Lower leg skin (tissue), 4 donors: ENCODE data around the gene CLIP2. TPM values are rescaled to one million over a fixed set of nuclear protein-coding genes. Genes with fewer than 3 reads are reported as not detected.
"Not testable (repeated sequence)": the region's sequence is repeated elsewhere in the genome, so short reads cannot be mapped to it uniquely, and the experiment has no call there.

Experiments used
- DNase-seq, 2 donors: peaks; one replicate each; pipeline ENCODE4 v3.0.0-alpha.2; 2019; ENCODE audit warnings: low spot score in 2 of 2
- H3K4me3 ChIP-seq: fragments of 200-600 bp; sonication (generic); 2 replicates; pipeline ENCODE4 v1.5.1; 2017; ENCODE audit warnings: mild to moderate bottlenecking, low read depth; ENCODE audit not compliant: poor library complexity, severe bottlenecking
- POLR2A ChIP-seq, 2 donors: fragments of 450-650 bp; IDR thresholded peaks; one replicate each; pipeline ENCODE4 v1.6.1; 2016 to 2017; ENCODE audit warnings: antibody characterized with exemption in 2 of 2, mild to moderate bottlenecking in 1 of 2, moderate library complexity in 1 of 2
- WGBS, 2 donors: methylation state at CpG; one replicate each; pipeline ENCODE4 v1.1.5; 2018; 5-methylcytosine and 5-hydroxymethylcytosine counted together
- intact Hi-C: fragments of 100-400 bp; cut with DNase I; formaldehyde crosslinking; loops from one replicate; pipeline ENCODE4 v1.15.0; 2023; ENCODE audit warnings: low total_unique reads
- total RNA-seq, 4 donors: library from RNA; depleted of rRNA; stranded (reverse); fragments of >200 nt; gene quantifications; one replicate each; pipeline ENCODE4 v1.1.0, GENCODE V29; 2016
- TF ChIP-seq, protein P1 (sequence below), 3 donors: fragments of 450-650 bp; IDR thresholded peaks; one replicate each; pipeline ENCODE4 v1.5.1; 2016; ENCODE audit warnings: antibody characterized with exemption in 3 of 3, mild to moderate bottlenecking in 3 of 3, moderate library complexity in 2 of 3

CLIP2 gene
- total RNA-seq, 4 donors from 2014 or later = 29.1 to 60.2 (median 52.5) TPM

DNA sequence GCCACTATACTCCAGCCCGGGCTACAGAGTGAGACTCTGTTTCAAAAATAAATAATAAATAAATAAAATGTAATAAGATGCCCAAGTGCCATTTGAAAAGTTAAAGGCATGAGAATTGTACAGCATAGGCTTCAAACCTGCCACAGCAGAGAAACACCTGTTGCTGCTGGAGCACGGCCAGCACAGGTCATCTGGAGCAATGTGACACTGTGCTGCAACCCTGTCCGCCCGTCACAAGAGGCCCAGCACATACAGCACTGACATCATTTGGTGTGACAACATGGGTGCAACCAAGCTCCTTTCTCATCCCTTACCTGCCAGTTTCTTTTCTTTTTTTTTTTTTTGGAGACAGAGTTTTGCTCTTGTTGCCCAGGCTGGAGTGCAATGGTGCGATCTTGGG, 36.3 kb upstream of the CLIP2 start:
- no peak overlapping the region for H3K4me3 ChIP-seq
- intact Hi-C loops = no loop called here
- TF ChIP-seq, protein P1, sequence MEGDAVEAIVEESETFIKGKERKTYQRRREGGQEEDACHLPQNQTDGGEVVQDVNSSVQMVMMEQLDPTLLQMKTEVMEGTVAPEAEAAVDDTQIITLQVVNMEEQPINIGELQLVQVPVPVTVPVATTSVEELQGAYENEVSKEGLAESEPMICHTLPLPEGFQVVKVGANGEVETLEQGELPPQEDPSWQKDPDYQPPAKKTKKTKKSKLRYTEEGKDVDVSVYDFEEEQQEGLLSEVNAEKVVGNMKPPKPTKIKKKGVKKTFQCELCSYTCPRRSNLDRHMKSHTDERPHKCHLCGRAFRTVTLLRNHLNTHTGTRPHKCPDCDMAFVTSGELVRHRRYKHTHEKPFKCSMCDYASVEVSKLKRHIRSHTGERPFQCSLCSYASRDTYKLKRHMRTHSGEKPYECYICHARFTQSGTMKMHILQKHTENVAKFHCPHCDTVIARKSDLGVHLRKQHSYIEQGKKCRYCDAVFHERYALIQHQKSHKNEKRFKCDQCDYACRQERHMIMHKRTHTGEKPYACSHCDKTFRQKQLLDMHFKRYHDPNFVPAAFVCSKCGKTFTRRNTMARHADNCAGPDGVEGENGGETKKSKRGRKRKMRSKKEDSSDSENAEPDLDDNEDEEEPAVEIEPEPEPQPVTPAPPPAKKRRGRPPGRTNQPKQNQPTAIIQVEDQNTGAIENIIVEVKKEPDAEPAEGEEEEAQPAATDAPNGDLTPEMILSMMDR (IDR thresholded peaks at IDR 0.05) = no peak
- no peak for TF ChIP-seq POLR2A (IDR thresholded peaks at IDR 0.05)
- WGBS, 2 donors = 67 to 69% methylated on average over 5 of the region's 5 CpGs
- DNase-seq = no peak

GRCh38 chr7:74253331-74253730, 35.9 kb upstream of the CLIP2 start:
- intact Hi-C loops = no loop called here
- 30 to 41% methylated on average over 7 of the region's 7 CpGs for WGBS, 2 donors
- TF ChIP-seq, protein P1 (IDR thresholded peaks at IDR 0.05) = no peak
- TF ChIP-seq POLR2A (IDR thresholded peaks at IDR 0.05) = no peak
- no peak overlapping the region for H3K4me3 ChIP-seq
- no peak for DNase-seq

GRCh38 chr7:74253835-74254128, 35.4 kb upstream of the CLIP2 start:
- WGBS, 2 donors = 0% methylated on average over 10 of the region's 10 CpGs
- intact Hi-C loops = no loop called here
- TF ChIP-seq, protein P1 (IDR thresholded peaks at IDR 0.05) = no peak
- H3K4me3 ChIP-seq = peak overlapping the region; percentile 78
- no peak for DNase-seq

GRCh38 chr7:74254129-74254857, 34.9 kb upstream of the CLIP2 start, which contains the start of gene RFC2:
Gene RFC2, minus strand, starts transcription at chr7:74254399. Its CDS starts 16 bp downstream, at chr7:74254383.
- TF ChIP-seq POLR2A (IDR thresholded peaks at IDR 0.05) = no peak
- TF ChIP-seq, protein P1 (IDR thresholded peaks at IDR 0.05) = peak in 1 of 3 donors; percentile 52
- H3K4me3 ChIP-seq = peak within 1 kb of the TSS; percentile 78
- intact Hi-C loops = no loop called here
- DNase-seq = peak; percentile 94 to 99
- 0 to 1% methylated on average over 44 to 46 of the region's 75 CpGs for WGBS, 2 donors

- peak overlapping the region; percentile 78 for H3K4me3 ChIP-seq
- WGBS, 2 donors = 10 to 17% methylated on average over 20 of the region's 20 CpGs
- intact Hi-C loops = no loop called here
- no peak for TF ChIP-seq POLR2A (IDR thresholded peaks at IDR 0.05)
- TF ChIP-seq, protein P1 (IDR thresholded peaks at IDR 0.05) = no peak
- DNase-seq = no peak
Measured at GRCh38 chr7:74254858-74255379, 34.3 kb upstream of the CLIP2 start.

GRCh38 chr7:74255461-74255860, 33.7 kb upstream of the CLIP2 start:
- DNase-seq, H3K4me3 ChIP-seq, intact Hi-C loops: not testable (repeated sequence)
- 86 to 93% methylated on average over 6 of the region's 6 CpGs for WGBS, 2 donors
